MM.1S (cell line): ENCODE data around the gene SHD.

Source experiments
- DNase-seq: peaks from one replicate; pipeline ENCODE4 v3.0.0-alpha.2; 2015
- H2AFZ ChIP-seq: fragments of 300-600 bp; sonication (generic); 2 replicates; pipeline ENCODE4 v1.6.0; 2016; ENCODE audit warnings: antibody characterized with exemption, low read length
- H3F3A ChIP-seq: fragments of 300-600 bp; sonication (generic); 2 replicates; pipeline ENCODE4 v1.6.1; 2016; ENCODE audit warnings: mild to moderate bottlenecking, antibody characterized with exemption, low read length, moderate library complexity, mixed read lengths; ENCODE audit not compliant: insufficient read depth
- H3K27ac ChIP-seq: fragments of 300-600 bp; sonication (generic); 2 replicates; pipeline ENCODE4 v1.5.1; 2016; ENCODE audit warnings: mild to moderate bottlenecking, low read length
- H3K27me3 ChIP-seq: fragments of 300-600 bp; sonication (generic); replicated peaks from 2 replicates; pipeline ENCODE4 v1.6.0; 2016; ENCODE audit warnings: low read length; ENCODE audit not compliant: insufficient read depth
- H3K36me3 ChIP-seq: fragments of 300-600 bp; sonication (generic); replicated peaks from 2 replicates; pipeline ENCODE4 v1.6.1; 2016; ENCODE audit warnings: mild to moderate bottlenecking, low read length, mixed read lengths; ENCODE audit not compliant: insufficient read depth
- H3K4me1 ChIP-seq: fragments of 300-600 bp; sonication (generic); 2 replicates; pipeline ENCODE4 v1.6.1; 2016; ENCODE audit warnings: low read length, mixed read lengths
- H3K4me2 ChIP-seq: fragments of 300-600 bp; sonication (generic); 2 replicates; pipeline ENCODE4 v1.6.0; 2016; ENCODE audit warnings: low read depth, low read length
- H3K4me3 ChIP-seq: fragments of 300-600 bp; sonication (generic); 2 replicates; pipeline ENCODE4 v1.5.1; 2016; ENCODE audit warnings: low read length, mixed read lengths
- H3K79me2 ChIP-seq: fragments of 300-600 bp; sonication (generic); 2 replicates; pipeline ENCODE4 v1.6.1; 2016; ENCODE audit warnings: mixed run types, low read length, mixed read lengths
- H3K9ac ChIP-seq: fragments of 300-600 bp; sonication (generic); 2 replicates; pipeline ENCODE4 v1.6.1; 2016; ENCODE audit warnings: low read length, mixed read lengths
- H3K9me2 ChIP-seq: fragments of 300-600 bp; sonication (generic); replicated peaks from 2 replicates; pipeline ENCODE4 v1.6.1; 2016; ENCODE audit warnings: mild to moderate bottlenecking, low read length, mixed read lengths; ENCODE audit not compliant: insufficient read depth
- H3K9me3 ChIP-seq: fragments of 300-600 bp; sonication (generic); replicated peaks from 2 replicates; pipeline ENCODE4 v1.6.1; 2016; ENCODE audit warnings: mild to moderate bottlenecking, low read length, mixed read lengths; ENCODE audit not compliant: insufficient read depth
- H4K20me1 ChIP-seq: fragments of 300-600 bp; sonication (generic); 2 replicates; pipeline ENCODE4 v1.6.1; 2016; ENCODE audit warnings: mild to moderate bottlenecking, low read length, moderate library complexity, mixed read lengths; ENCODE audit not compliant: insufficient read depth
- EZH2 ChIP-seq: fragments of 300-600 bp; sonication (generic); optimal IDR thresholded peaks from 2 replicates; pipeline ENCODE3; 2017; ENCODE audit warnings: low read depth, mild to moderate bottlenecking, antibody characterized with exemption, low read length, mixed read lengths
- EZH2phosphoT487 ChIP-seq: fragments of 300-600 bp; sonication (generic); IDR thresholded peaks from 2 replicates; pipeline ENCODE4 v1.6.1; 2018; ENCODE audit warnings: antibody characterized with exemption, low read length
- TF ChIP-seq, protein P1 (sequence below): fragments of 300-600 bp; sonication (generic); IDR thresholded peaks from 2 replicates; pipeline ENCODE4 v1.5.1; 2016; ENCODE audit warnings: antibody characterized with exemption, low read length, mixed read lengths

The SHD gene

DNA sequence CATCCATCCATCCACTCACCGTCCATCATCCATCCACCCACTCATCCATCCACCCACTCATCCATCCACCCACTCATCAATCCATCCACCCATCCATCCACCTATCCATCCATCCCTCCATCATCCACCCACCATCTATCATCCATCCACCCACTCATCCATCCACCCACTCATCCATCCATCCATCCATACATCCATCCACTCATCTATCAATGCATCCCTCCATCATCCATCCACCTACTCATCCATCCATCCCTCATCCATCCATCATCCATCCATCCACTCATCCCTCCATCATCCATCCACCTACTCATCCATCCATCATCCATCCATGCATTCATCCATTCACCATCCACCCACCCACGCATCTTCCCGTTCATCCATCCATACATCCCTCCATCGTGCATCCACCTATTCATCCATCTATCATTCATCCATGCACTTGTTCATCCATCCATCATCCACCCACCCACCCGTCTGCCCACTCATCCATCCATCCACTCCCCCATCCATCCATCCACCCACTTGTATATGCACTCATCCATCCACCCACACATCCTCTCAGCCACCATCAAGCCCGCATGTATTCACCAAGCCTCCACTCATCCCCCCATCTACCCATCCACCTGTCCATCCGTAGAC, 56.0 kb downstream of the SHD start:
- no peaks in the 10 kb centered on the region for H3K27me3 ChIP-seq
- H3K9ac ChIP-seq = no peak overlapping the region
- no peak overlapping the region for H2AFZ ChIP-seq
- no peaks in the 10 kb centered on the region for H3K9me2 ChIP-seq
- no peaks in the 10 kb centered on the region for H3K79me2 ChIP-seq
- peaks cover 6% of the 10 kb centered on the region; the same call in 1 of the 2 replicates for H3K4me1 ChIP-seq
- no peak overlapping the region for H3K27ac ChIP-seq
- DNase-seq = no peak
- no peak overlapping the region for H3K4me3 ChIP-seq
- no peaks in the 10 kb centered on the region for H3K9me3 ChIP-seq
- H4K20me1 ChIP-seq = no peaks in the 10 kb centered on the region
- 0 out of 2 replicates have a peak, but pooled peaks cover 2% of the 10 kb centered on the region for H3F3A ChIP-seq
- H3K4me2 ChIP-seq = no peak overlapping the region
- TF ChIP-seq EZH2phosphoT487 (no peak), EZH2 (no peak)
- TF ChIP-seq, protein P1, sequence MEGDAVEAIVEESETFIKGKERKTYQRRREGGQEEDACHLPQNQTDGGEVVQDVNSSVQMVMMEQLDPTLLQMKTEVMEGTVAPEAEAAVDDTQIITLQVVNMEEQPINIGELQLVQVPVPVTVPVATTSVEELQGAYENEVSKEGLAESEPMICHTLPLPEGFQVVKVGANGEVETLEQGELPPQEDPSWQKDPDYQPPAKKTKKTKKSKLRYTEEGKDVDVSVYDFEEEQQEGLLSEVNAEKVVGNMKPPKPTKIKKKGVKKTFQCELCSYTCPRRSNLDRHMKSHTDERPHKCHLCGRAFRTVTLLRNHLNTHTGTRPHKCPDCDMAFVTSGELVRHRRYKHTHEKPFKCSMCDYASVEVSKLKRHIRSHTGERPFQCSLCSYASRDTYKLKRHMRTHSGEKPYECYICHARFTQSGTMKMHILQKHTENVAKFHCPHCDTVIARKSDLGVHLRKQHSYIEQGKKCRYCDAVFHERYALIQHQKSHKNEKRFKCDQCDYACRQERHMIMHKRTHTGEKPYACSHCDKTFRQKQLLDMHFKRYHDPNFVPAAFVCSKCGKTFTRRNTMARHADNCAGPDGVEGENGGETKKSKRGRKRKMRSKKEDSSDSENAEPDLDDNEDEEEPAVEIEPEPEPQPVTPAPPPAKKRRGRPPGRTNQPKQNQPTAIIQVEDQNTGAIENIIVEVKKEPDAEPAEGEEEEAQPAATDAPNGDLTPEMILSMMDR = no peak
- no peaks in the 10 kb centered on the region for H3K36me3 ChIP-seq

DNA sequence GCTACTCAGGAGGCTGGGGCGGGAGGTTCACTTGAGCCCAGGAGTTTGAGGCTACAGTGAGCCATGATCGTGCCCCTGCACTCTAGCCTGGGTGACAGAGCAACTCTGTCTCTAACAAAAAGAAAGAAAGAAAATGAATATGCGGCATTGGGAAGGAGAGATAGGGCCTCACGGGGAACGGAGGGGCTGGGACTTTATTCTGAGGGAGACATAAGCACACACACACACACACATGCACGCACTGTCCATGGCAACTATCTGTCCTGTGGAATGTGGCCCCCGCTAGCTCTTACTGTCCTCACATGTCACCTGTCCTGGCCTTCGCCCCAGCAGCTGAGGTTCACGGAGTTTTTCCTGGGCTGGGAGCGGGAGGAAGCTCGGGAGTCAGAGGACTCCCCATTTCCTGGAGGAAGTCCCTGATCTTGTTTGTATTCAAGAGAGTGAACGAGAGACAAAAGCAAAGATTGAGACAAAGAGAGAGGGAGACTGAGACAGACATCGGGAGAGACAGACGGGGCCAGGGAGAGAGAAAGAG, 58.9 kb downstream of the SHD start:
- Histone ChIP-seq H3K79me2 (no peaks in the 10 kb centered on the region), H3K27ac (peak overlapping the region; percentile 22; the same call in 1 of the 2 replicates), H3K4me1 (peaks cover 6% of the 10 kb centered on the region; the same call in 1 of the 2 replicates), H3K9ac (peak overlapping the region; percentile 67), H2AFZ (peak overlapping the region; percentile 77), H3K27me3 (no peaks in the 10 kb centered on the region), H3F3A (peaks cover 2% of the 10 kb centered on the region; the same call in 1 of the 2 replicates), H3K4me3 (peak overlapping the region; percentile 56), H3K4me2 (peak overlapping the region; percentile 82), H3K9me3 (no peaks in the 10 kb centered on the region), H3K9me2 (no peaks in the 10 kb centered on the region), H4K20me1 (no peaks in the 10 kb centered on the region), H3K36me3 (no peaks in the 10 kb centered on the region)
- no peak for DNase-seq
- TF ChIP-seq, protein P1 = no peak
- no peak for TF ChIP-seq EZH2
- TF ChIP-seq EZH2phosphoT487 = no peak

DNA sequence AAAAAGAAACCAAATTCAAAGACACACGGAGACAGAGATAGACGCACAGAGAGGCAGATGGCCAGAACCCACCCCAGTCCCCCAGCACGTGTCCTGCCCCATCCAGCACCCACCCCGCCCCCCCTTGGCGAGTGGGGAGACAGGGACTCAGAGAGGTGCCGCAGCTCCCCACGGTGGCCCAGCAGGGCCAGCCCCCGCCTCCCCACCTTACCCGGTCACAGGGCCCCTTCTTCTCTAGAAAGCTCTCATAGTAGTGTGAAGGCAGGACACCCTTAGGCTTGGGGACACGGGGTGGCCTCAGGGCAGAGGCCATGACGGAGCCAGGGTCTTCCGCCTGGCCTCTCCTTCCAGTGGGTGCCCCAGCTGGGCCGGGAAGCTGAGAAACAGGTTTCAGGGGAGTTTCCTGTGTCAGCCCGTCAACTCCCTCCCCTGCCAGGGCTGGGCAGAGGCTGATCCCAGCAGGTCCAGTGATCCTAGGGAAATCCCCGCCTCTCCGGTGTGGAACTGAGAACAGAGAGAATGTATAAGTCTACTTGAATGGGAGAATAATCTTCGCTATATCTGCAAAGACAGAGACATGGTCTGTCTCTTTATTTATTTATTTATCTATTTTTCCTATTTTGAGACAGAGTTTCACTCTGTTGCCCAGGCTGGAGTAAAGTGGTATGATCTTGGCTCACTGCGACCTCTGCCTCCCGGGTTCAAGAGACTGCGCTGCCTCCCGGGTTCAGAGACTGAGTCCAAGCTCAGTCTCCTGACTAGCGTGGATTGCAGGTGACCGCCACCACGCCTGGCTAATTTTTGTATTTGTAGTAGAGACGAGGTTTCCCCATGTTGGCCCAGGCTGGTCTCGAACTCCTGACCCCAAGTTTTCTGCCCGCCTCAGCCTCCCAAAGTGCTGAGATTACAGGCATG, 59.6 kb downstream of the SHD start, which contains the start of gene STAP2:
Gene STAP2, minus strand, starts transcription at position 387 of the 915 bp plus-strand sequence. Its CDS starts 74 bp downstream, at position 313.
- Histone ChIP-seq H3K4me1 (peaks cover 6% of the 10 kb centered on the region; the same call in 1 of the 2 replicates), H3K9me2 (no peaks in the 10 kb centered on the region), H3K9me3 (no peaks in the 10 kb centered on the region), H3K27me3 (no peaks in the 10 kb centered on the region), H3F3A (peaks cover 5% of the 10 kb centered on the region; the same call in 1 of the 2 replicates), H3K36me3 (no peaks in the 10 kb centered on the region), H4K20me1 (no peaks in the 10 kb centered on the region), H3K79me2 (no peaks in the 10 kb centered on the region), H3K4me3 (peak within 1 kb of the TSS; percentile 56), H2AFZ (peak within 1 kb of the TSS; percentile 77), H3K9ac (peak within 1 kb of the TSS; percentile 67), H3K4me2 (peak within 1 kb of the TSS; percentile 82), H3K27ac (peak within 1 kb of the TSS; percentile 25; the same call in 1 of the 2 replicates)
- peak; percentile 36 for DNase-seq
- TF ChIP-seq EZH2 (no peak), EZH2phosphoT487 (no peak)
- TF ChIP-seq, protein P1 = no peak
